DND-41 (cell line): ENCODE measurements around the gene TBX2.

ENCODE experiments used
- ATAC-seq: fragments of 200-7000 bp; cut with Tn5 transposase; 3 replicates; pipeline ENCODE4 v1.9.1; 2021; ENCODE audit warnings: low read depth; ENCODE audit not compliant: insufficient read depth
- DNase-seq: peaks from one replicate; pipeline ENCODE4 v3.0.0-alpha.2; 2020
- H2AFZ ChIP-seq: 2 replicates; pipeline ENCODE4 v1.6.0; 2012; ENCODE audit warnings: low read depth, low read length
- H3K27ac ChIP-seq: 2 replicates; pipeline ENCODE4 v1.5.1; 2012; ENCODE audit warnings: low read length, inconsistent platforms
- H3K27me3 ChIP-seq: fragments of 200-600 bp; sonication (generic); 2 replicates; pipeline ENCODE4 v1.6.0; 2012; ENCODE audit warnings: low read length, mild to moderate bottlenecking, inconsistent platforms; ENCODE audit not compliant: insufficient read depth, poor library complexity
- H3K36me3 ChIP-seq: 2 replicates; pipeline ENCODE4 v1.5.1; 2012; ENCODE audit warnings: low read length, inconsistent platforms; ENCODE audit not compliant: insufficient read depth
- H3K4me1 ChIP-seq: 2 replicates; pipeline ENCODE4 v1.5.1; 2012; ENCODE audit warnings: mild to moderate bottlenecking, low read length; ENCODE audit not compliant: insufficient read depth
- H3K4me2 ChIP-seq: 2 replicates; pipeline ENCODE4 v1.6.0; 2012; ENCODE audit warnings: mild to moderate bottlenecking, moderate library complexity, low read length, inconsistent platforms; ENCODE audit not compliant: insufficient read depth
- H3K4me3 ChIP-seq, 2 experiments: fragments of 200-600 bp in 1 of 2; shearing (Covaris generic) in 1 of 2; 2 replicates each; pipeline ENCODE4 v1.5.1; 2012 to 2016; ENCODE audit warnings: inconsistent platforms in 2 of 2, low read length in 2 of 2, mild to moderate bottlenecking in 2 of 2, low read depth in 1 of 2, moderate library complexity in 1 of 2
- H3K79me2 ChIP-seq: 2 replicates; pipeline ENCODE4 v1.6.0; 2012; ENCODE audit warnings: low read length, inconsistent platforms; ENCODE audit not compliant: insufficient read depth
- H3K9ac ChIP-seq: 2 replicates; pipeline ENCODE4 v1.6.0; 2012; ENCODE audit warnings: low read depth, mild to moderate bottlenecking, inconsistent platforms, low read length, moderate library complexity
- H3K9me3 ChIP-seq: 2 replicates; pipeline ENCODE4 v1.5.1; 2012; ENCODE audit warnings: low read length, moderate library complexity, mild to moderate bottlenecking, inconsistent platforms; ENCODE audit not compliant: insufficient read depth, severe bottlenecking
- H4K20me1 ChIP-seq: 2 replicates; pipeline ENCODE4 v1.6.0; 2012; ENCODE audit warnings: low read length; ENCODE audit not compliant: insufficient read depth
- CTCF ChIP-seq: IDR thresholded peaks from 2 replicates; pipeline ENCODE4 v1.5.1; 2012; ENCODE audit warnings: borderline replicate concordance, low read length, moderate library complexity, mild to moderate bottlenecking; ENCODE audit not compliant: poor library complexity, severe bottlenecking; ENCODE audit errors: extremely low read depth
- EZH2 ChIP-seq: IDR thresholded peaks from 3 replicates; pipeline ENCODE4 v1.6.1; 2012; ENCODE audit warnings: borderline replicate concordance, low read depth, mild to moderate bottlenecking, moderate library complexity, low read length, inconsistent platforms; ENCODE audit not compliant: severe bottlenecking

The TBX2 gene

GRCh38 chr17:61384692-61385576 lies 14.7 kb upstream of the TBX2 start:
- H3K9me3 ChIP-seq, result no peaks in the 10 kb centered on the region
- H3K9ac ChIP-seq, result no peak overlapping the region
- no peak for TF ChIP-seq EZH2
- no peak for TF ChIP-seq CTCF
- peaks cover 3% of the 10 kb centered on the region; the same call in 1 of the 2 replicates for H4K20me1 ChIP-seq
- no peak overlapping the region for H3K4me3 ChIP-seq
- DNase-seq (no peak), ATAC-seq (no peak)
- no peak overlapping the region for H3K27ac ChIP-seq
- no peaks in the 10 kb centered on the region for H3K36me3 ChIP-seq
- H3K27me3 ChIP-seq, result no peaks in the 10 kb centered on the region
- no peaks in the 10 kb centered on the region for H3K4me1 ChIP-seq
- no peak overlapping the region for H2AFZ ChIP-seq
- H3K79me2 ChIP-seq, result no peaks in the 10 kb centered on the region
- no peak overlapping the region for H3K4me2 ChIP-seq

DNA sequence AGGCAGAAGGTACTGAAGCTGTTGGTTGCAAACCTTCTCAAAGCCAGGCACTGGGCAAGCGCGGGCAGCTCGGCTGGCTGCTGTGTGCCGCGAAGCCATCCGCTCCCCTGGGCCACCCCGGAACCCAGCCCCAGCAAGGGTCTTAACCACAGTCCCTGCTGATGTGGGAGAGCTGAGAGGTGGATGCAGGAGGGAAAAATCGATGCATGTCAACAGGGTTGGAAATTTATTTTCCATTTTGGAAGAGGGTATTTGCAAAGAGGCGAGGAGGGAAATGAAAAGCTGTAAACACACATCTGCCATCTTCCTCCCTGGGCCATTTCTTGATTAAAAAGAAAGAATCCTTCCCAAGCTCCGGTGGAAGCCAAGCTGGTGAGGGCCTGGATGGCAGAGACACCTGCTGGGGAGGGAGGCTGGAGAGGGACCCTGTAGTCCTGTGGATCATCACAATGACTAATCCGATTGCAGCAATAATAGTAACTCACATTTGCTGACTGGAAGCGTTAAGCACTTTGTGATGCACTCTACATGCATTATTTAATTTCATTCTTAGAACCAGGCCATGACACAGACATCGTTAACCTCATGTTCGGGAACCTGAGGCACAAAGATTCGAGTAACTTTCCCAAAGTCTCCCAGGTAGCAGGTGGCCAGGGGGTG lies 13.9 kb upstream of the TBX2 start:
- ATAC-seq (no peak), DNase-seq (no peak)
- TF ChIP-seq CTCF, result no peak
- TF ChIP-seq EZH2, result no peak
- Histone ChIP-seq H3K9ac (no peak overlapping the region), H3K4me1 (no peaks in the 10 kb centered on the region), H3K79me2 (no peaks in the 10 kb centered on the region), H3K4me3 (no peak overlapping the region), H3K9me3 (no peaks in the 10 kb centered on the region), H3K27ac (no peak overlapping the region), H3K36me3 (no peaks in the 10 kb centered on the region), H3K27me3 (no peaks in the 10 kb centered on the region), H2AFZ (no peak overlapping the region), H4K20me1 (peaks cover 3% of the 10 kb centered on the region; the same call in 1 of the 2 replicates), H3K4me2 (no peak overlapping the region)

DNA sequence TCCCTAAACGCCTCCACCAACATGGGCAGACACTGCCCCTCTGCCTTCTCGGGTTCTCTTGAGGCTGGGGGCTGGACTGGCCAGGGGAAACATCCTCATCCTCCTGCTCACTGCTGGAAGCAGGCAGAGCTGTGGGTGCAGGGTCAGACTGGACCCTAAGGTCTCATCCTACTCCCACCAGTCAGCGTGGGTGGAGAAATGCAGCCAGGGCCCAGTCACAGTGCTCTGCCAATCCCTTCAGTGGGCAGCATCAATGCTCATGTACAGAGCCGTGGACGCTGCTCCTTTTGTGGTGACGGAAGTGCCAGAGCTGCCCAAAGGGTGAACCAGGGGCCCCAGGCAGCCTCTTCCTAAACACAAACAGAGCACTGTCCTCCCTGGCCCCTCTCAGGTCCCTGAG lies 13.4 kb upstream of the TBX2 start:
- TF ChIP-seq CTCF (no peak), EZH2 (no peak)
- DNase-seq (no peak), ATAC-seq (no peak)
- H3K4me2 ChIP-seq, result no peak overlapping the region
- no peaks in the 10 kb centered on the region for H3K79me2 ChIP-seq
- H3K27me3 ChIP-seq, result no peaks in the 10 kb centered on the region
- no peaks in the 10 kb centered on the region for H3K36me3 ChIP-seq
- H3K27ac ChIP-seq, result no peak overlapping the region
- H3K9ac ChIP-seq, result no peak overlapping the region
- H3K4me3 ChIP-seq, result no peak overlapping the region
- no peaks in the 10 kb centered on the region for H3K9me3 ChIP-seq
- H4K20me1 ChIP-seq, result peaks cover 6% of the 10 kb centered on the region; the same call in 1 of the 2 replicates
- no peak overlapping the region for H2AFZ ChIP-seq
- H3K4me1 ChIP-seq, result no peaks in the 10 kb centered on the region
